Panc1 (cell line): ENCODE measurements around the gene C3orf38. TPM values are rescaled to one million over a fixed set of nuclear protein-coding genes. Genes with fewer than 3 reads are reported as not detected.
A peak's percentile ranks its signal among the peaks of the same experiment; 100 is the strongest.

Source experiments
- ATAC-seq: fragments of 200-7000 bp; cut with Tn5 transposase; 2 replicates; pipeline ENCODE4 v1.9.1; 2020; ENCODE audit warnings: mild to moderate bottlenecking, moderate library complexity
- BruUV-seq: library from RNA; stranded (reverse); fragments of 400-500 nt; replicated peaks from 2 replicates; lab custom pipeline; 2021; lab: Mats Ljungman, UMichigan
- CTCF ChIA-PET: fragments of 300-600 bp; sonication (Branson Sonifier 250); formaldehyde crosslinking; loops from one replicate; lab custom pipeline; 2022; ENCODE audit warnings: antibody characterized with exemption; lab: Charles Lee
- POLR2A ChIA-PET: fragments of 300-600 bp; sonication (Branson Sonifier 250); formaldehyde crosslinking; loops from one replicate; lab custom pipeline; 2022; ENCODE audit warnings: antibody characterized with exemption; lab: Charles Lee
- DNase-seq: peaks from one replicate; pipeline ENCODE4 v3.0.0-alpha.2; 2010; ENCODE audit warnings: low read depth, low spot score
- H3K27ac ChIP-seq: 2 replicates; pipeline ENCODE4 v1.5.1; 2011; ENCODE audit warnings: mild to moderate bottlenecking, low read length, inconsistent platforms
- H3K27me3 ChIP-seq: fragments of 200-500 bp; sonication (Bioruptor generic); 2 replicates; pipeline ENCODE4 v1.6.0; 2014; ENCODE audit warnings: low read length, inconsistent platforms; ENCODE audit not compliant: control insufficient read depth, insufficient read depth
- H3K36me3 ChIP-seq: fragments of 200-500 bp; sonication (Bioruptor generic); 2 replicates; pipeline ENCODE4 v1.5.1; 2014; ENCODE audit warnings: inconsistent platforms, mild to moderate bottlenecking, low read length, moderate library complexity; ENCODE audit not compliant: control insufficient read depth, insufficient read depth
- H3K4me1 ChIP-seq: 2 replicates; pipeline ENCODE4 v1.5.1; 2011; ENCODE audit warnings: inconsistent platforms, mild to moderate bottlenecking, low read length, moderate library complexity; ENCODE audit not compliant: control insufficient read depth, insufficient read depth
- H3K4me3 ChIP-seq, 2 experiments: 2 replicates each; pipeline ENCODE4 v1.5.1; 2011 to 2012; ENCODE audit warnings: low read depth in 2 of 2, low read length in 2 of 2, mild to moderate bottlenecking in 2 of 2, inconsistent platforms in 1 of 2, moderate library complexity in 1 of 2
- H3K9me3 ChIP-seq: fragments of 200-500 bp; sonication (Bioruptor generic); 2 replicates; pipeline ENCODE4 v1.5.1; 2014; ENCODE audit warnings: low read depth, mild to moderate bottlenecking, inconsistent platforms, low read length, moderate library complexity; ENCODE audit not compliant: control insufficient read depth, insufficient read depth
- CTCF ChIP-seq: fragments of 450-650 bp; IDR thresholded peaks from 2 replicates; pipeline ENCODE4 v1.5.1; 2017; ENCODE audit warnings: mild to moderate bottlenecking
- POLR2AphosphoS5 ChIP-seq: IDR thresholded peaks from 2 replicates; pipeline ENCODE4 v1.6.1; 2012; ENCODE audit warnings: mild to moderate bottlenecking, low read depth, low read length, moderate library complexity
- REST ChIP-seq, 2 experiments: IDR thresholded peaks; 2 replicates each; pipeline ENCODE4 v1.6.1; 2011 to 2012; ENCODE audit warnings: low read depth in 2 of 2, control low read depth in 1 of 2, low read length in 1 of 2, mild to moderate bottlenecking in 1 of 2, moderate library complexity in 1 of 2; ENCODE audit not compliant: insufficient read depth in 1 of 2
- SIN3A ChIP-seq: IDR thresholded peaks from 2 replicates; pipeline ENCODE4 v1.6.1; 2012; ENCODE audit warnings: low read depth, mild to moderate bottlenecking, low read length, moderate library complexity, borderline replicate concordance; ENCODE audit not compliant: insufficient read depth
- TCF7L2 ChIP-seq: IDR thresholded peaks from 2 replicates; pipeline ENCODE4 v1.6.1; 2011; ENCODE audit warnings: mild to moderate bottlenecking, low read depth, low read length, inconsistent platforms
- in situ Hi-C: cut with HindIII; loops from 2 replicates; pipeline ENCODE4 v1.10.0; 2016; ENCODE audit warnings: low sequenced_read_pairs, low pct_unique_long_range_greater_than_20kb
- intact Hi-C: fragments of 100-400 bp; cut with micrococcal nuclease; formaldehyde crosslinking; loops from one replicate; pipeline ENCODE4 v1.10.0; 2022; ENCODE audit not compliant: unreplicated experiment
- total RNA-seq: library from RNA; stranded (reverse); gene quantifications from one replicate; pipeline ENCODE4 v1.2.1, GENCODE V29; 2021; ENCODE audit not compliant: unreplicated experiment

Gene C3orf38
- total RNA-seq, 1 experiment from 2014 or later: 14.3 TPM

GRCh38 chr3:88113311-88114162 lies 36.2 kb upstream of the C3orf38 start:
- Histone ChIP-seq H3K36me3 (no peaks in the 10 kb centered on the region), H3K4me3 (no peak overlapping the region), H3K27ac (no peak overlapping the region), H3K27me3 (no peaks in the 10 kb centered on the region), H3K9me3 (no peaks in the 10 kb centered on the region), H3K4me1 (no peaks in the 10 kb centered on the region)
- in situ Hi-C loops: no loop called here
- ATAC-seq: peak; percentile 91
- ChIA-PET CTCF (no interaction called here), POLR2A (interaction anchor here (0.6 kb wide), 1 partner anchor 99 kb away, joined by 3 read pairs; no protein-coding TSS in a partner anchor)
- TF ChIP-seq REST (IDR thresholded peaks at IDR 0.05; ENCODE audit: insufficient read depth in 1 of 2, low read depth in 2 of 2, low read length in 1 of 2) (no peak), CTCF (peak; percentile 71; the same call in 1 of the 2 replicates), POLR2AphosphoS5 (no peak)
- BruUV-seq: no TSS peak
- peak; percentile 32 for DNase-seq
- intact Hi-C loops: loop anchor here (5.0 kb wide), 1 partner anchor 106 kb away; no protein-coding TSS in a partner anchor

- no TSS peak for BruUV-seq
- H3K9me3 ChIP-seq: no peaks in the 10 kb centered on the region
- ChIA-PET POLR2A (no interaction called here), CTCF (interaction anchor here (0.6 kb wide), 1 partner anchor 218 kb away, joined by 3 read pairs; no protein-coding TSS in a partner anchor)
- in situ Hi-C loops (no loop called here), intact Hi-C loops (loop anchor here (5.0 kb wide), 1 partner anchor 108 kb away; no protein-coding TSS in a partner anchor)
- no peaks in the 10 kb centered on the region for H3K36me3 ChIP-seq
- no peaks in the 10 kb centered on the region for H3K27me3 ChIP-seq
- no peaks in the 10 kb centered on the region for H3K4me1 ChIP-seq
- no peak overlapping the region for H3K4me3 ChIP-seq
- H3K27ac ChIP-seq: no peak overlapping the region
- DNase-seq: no peak
- ATAC-seq: no peak
- TF ChIP-seq REST (IDR thresholded peaks at IDR 0.05; ENCODE audit: insufficient read depth in 1 of 2, low read depth in 2 of 2, low read length in 1 of 2): no peak
- TF ChIP-seq SIN3A: no peak
- TF ChIP-seq TCF7L2: no peak
- no peak for TF ChIP-seq CTCF
- TF ChIP-seq POLR2AphosphoS5: no peak
These were observed 34.7 kb upstream of the C3orf38 start for GRCh38 chr3:88114878-88115549.
